Liver (tissue), 9 donors: ENCODE measurements around the gene MRRF. TPM values are rescaled to one million over a fixed set of nuclear protein-coding genes. Genes with fewer than 3 reads are reported as not detected.
"Not testable (repeated sequence)": the region's sequence is repeated elsewhere in the genome, so short reads cannot be mapped to it uniquely, and the experiment has no call there.

Source experiments
- DNase-seq: peaks from one replicate; pipeline ENCODE4 v3.0.0-alpha.2; 2017; ENCODE audit warnings: low spot score
- H3K27ac ChIP-seq, 2 donors: one replicate each; pipeline ENCODE4 v1.7.0; 2013; ENCODE audit warnings: inconsistent platforms in 2 of 2, low read length in 2 of 2, control low read depth in 1 of 2, low read depth in 1 of 2, mild to moderate bottlenecking in 1 of 2
- H3K27me3 ChIP-seq, 4 donors: one replicate each; pipeline versions ENCODE4 v1.6.1 to v1.7.0; 2013; ENCODE audit warnings: low read length in 3 of 4, inconsistent platforms in 1 of 4, mild to moderate bottlenecking in 1 of 4, moderate library complexity in 1 of 4; ENCODE audit not compliant: control insufficient read depth in 4 of 4, insufficient read depth in 4 of 4
- H3K36me3 ChIP-seq, 4 donors: one replicate each; pipeline versions ENCODE4 v1.6.1 to v1.7.0; 2013; ENCODE audit warnings: low read length in 3 of 4, mild to moderate bottlenecking in 3 of 4, low read depth in 1 of 4, moderate library complexity in 1 of 4; ENCODE audit not compliant: control insufficient read depth in 4 of 4, insufficient read depth in 3 of 4
- H3K4me1 ChIP-seq, 4 donors: one replicate each; pipeline versions ENCODE4 v1.6.1 to v1.7.0; 2013; ENCODE audit warnings: low read length in 3 of 4, mild to moderate bottlenecking in 3 of 4, moderate library complexity in 1 of 4; ENCODE audit not compliant: control insufficient read depth in 4 of 4, insufficient read depth in 4 of 4
- H3K4me3 ChIP-seq, 3 donors: one replicate each; pipeline versions ENCODE4 v1.6.1 to v1.7.0; 2013; ENCODE audit warnings: low read length in 3 of 3, control low read depth in 1 of 3, low read depth in 1 of 3, mild to moderate bottlenecking in 1 of 3
- H3K9ac ChIP-seq, 2 donors: one replicate each; pipeline ENCODE4 v1.7.0; 2013; ENCODE audit warnings: low read length in 2 of 2, mild to moderate bottlenecking in 2 of 2, moderate library complexity in 2 of 2, control low read depth in 1 of 2, low read depth in 1 of 2
- H3K9me3 ChIP-seq, 4 donors: one replicate each; pipeline versions ENCODE4 v1.6.1 to v1.7.0; 2013; ENCODE audit warnings: low read length in 3 of 4; ENCODE audit not compliant: control insufficient read depth in 4 of 4
- ATF3 ChIP-seq: IDR thresholded peaks from 2 replicates; pipeline ENCODE4 v1.6.1; 2016; ENCODE audit warnings: antibody characterized with exemption
- CTCF ChIP-seq: fragments of 150-350 bp; IDR thresholded peaks from 2 replicates; pipeline ENCODE4 v1.5.1; 2017; ENCODE audit warnings: improper control_type of control experiment, low read depth, low read length; ENCODE audit not compliant: missing input control
- EGR1 ChIP-seq, 2 donors: IDR thresholded peaks; 2 replicates each; pipeline ENCODE4 v1.6.1; 2016 to 2018; ENCODE audit warnings: antibody characterized with exemption in 2 of 2, low read depth in 2 of 2
- FOXA1 ChIP-seq: IDR thresholded peaks from 2 replicates; pipeline ENCODE4 v1.6.1; 2016; ENCODE audit warnings: antibody characterized with exemption
- FOXA2 ChIP-seq: IDR thresholded peaks from 2 replicates; pipeline ENCODE4 v1.6.1; 2016; ENCODE audit warnings: antibody characterized with exemption
- GABPA ChIP-seq, 2 donors: IDR thresholded peaks in 1 of 2; conservative IDR thresholded peaks in 1 of 2; 2 replicates each; pipeline ENCODE4 v1.6.1; 2016; ENCODE audit warnings: antibody characterized with exemption in 2 of 2, mild to moderate bottlenecking in 1 of 2, moderate library complexity in 1 of 2
- HNF4A ChIP-seq, 2 donors: conservative IDR thresholded peaks; 2 replicates each; pipeline ENCODE4 v1.6.1; 2016; ENCODE audit warnings: antibody characterized with exemption in 2 of 2, mild to moderate bottlenecking in 2 of 2
- HNF4G ChIP-seq: IDR thresholded peaks from 2 replicates; pipeline ENCODE4 v1.6.1; 2016; ENCODE audit warnings: antibody characterized with exemption
- JUND ChIP-seq, 2 donors: IDR thresholded peaks; 2 replicates each; pipeline ENCODE4 v1.6.1; 2016; ENCODE audit warnings: antibody characterized with exemption in 2 of 2
- MAX ChIP-seq: IDR thresholded peaks from 2 replicates; pipeline ENCODE4 v1.6.1; 2016; ENCODE audit warnings: antibody characterized with exemption
- NR2F2 ChIP-seq: IDR thresholded peaks from 2 replicates; pipeline ENCODE4 v1.6.1; 2016; ENCODE audit warnings: antibody characterized with exemption
- RAD21 ChIP-seq, 2 donors: IDR thresholded peaks; 2 replicates each; pipeline ENCODE4 v1.6.1; 2016; ENCODE audit warnings: antibody characterized with exemption in 2 of 2, mild to moderate bottlenecking in 2 of 2
- REST ChIP-seq: IDR thresholded peaks from 2 replicates; pipeline ENCODE4 v1.6.1; 2016; ENCODE audit warnings: antibody characterized with exemption, mild to moderate bottlenecking
- RXRA ChIP-seq, 2 donors: IDR thresholded peaks; 2 replicates each; pipeline ENCODE4 v1.6.1; 2017 to 2018; ENCODE audit warnings: antibody characterized with exemption in 2 of 2, mild to moderate bottlenecking in 1 of 2
- SP1 ChIP-seq: IDR thresholded peaks from 2 replicates; pipeline ENCODE4 v1.6.1; 2018; ENCODE audit warnings: antibody characterized with exemption, mild to moderate bottlenecking
- TAF1 ChIP-seq: conservative IDR thresholded peaks from 2 replicates; pipeline ENCODE4 v1.6.1; 2016; ENCODE audit warnings: antibody characterized with exemption, mild to moderate bottlenecking
- YY1 ChIP-seq: IDR thresholded peaks from 2 replicates; pipeline ENCODE4 v1.6.1; 2016; ENCODE audit warnings: antibody characterized with exemption, mild to moderate bottlenecking
- ZBTB33 ChIP-seq: IDR thresholded peaks from 2 replicates; pipeline ENCODE4 v1.6.1; 2016; ENCODE audit warnings: antibody characterized with exemption
- WGBS: extraction: QIAGEN DNeasy Blood & Tissue Kit; methylation state at CpG from one replicate; pipeline ENCODE4 v1.1.7; 2013; 5-methylcytosine and 5-hydroxymethylcytosine counted together
- polyA plus RNA-seq, 2 donors: library from polyadenylated mRNA; stranded (reverse) in 1 of 2; unstranded in 1 of 2; fragments of 200-250 nt in 1 of 2; fragments of >200 nt in 1 of 2; fragmentation: Nextera tagmentation in 1 of 2; extraction: Ambion mirVana in 1 of 2; gene quantifications; one replicate each; pipeline versions ENCODE4 v1.2.1 to v1.2.3, GENCODE V29; 2013 to 2015
- total RNA-seq, 2 donors: library from RNA; depleted of rRNA; stranded (reverse); fragments of >200 nt; gene quantifications; one replicate each; pipeline ENCODE4 v1.2.3, GENCODE V29; 2014
- donor health status: healthy.
- donor health status: healthy.
- donor health status: healthy.
- donor health status: healthy.
- donor health status: healthy.

MRRF gene
- total and polyA plus RNA-seq, 4 donors, result 15.4 to 30.9 (median 22.3) TPM

- H3K27ac ChIP-seq, result no peak overlapping the region
- TF ChIP-seq MAX, result no peak
- no peak for TF ChIP-seq SP1
- TF ChIP-seq ATF3, result no peak
- no peak for TF ChIP-seq FOXA1
- TF ChIP-seq REST, result no peak
- no peak for TF ChIP-seq HNF4G
- no peak for TF ChIP-seq CTCF
- no peak for TF ChIP-seq YY1
- TF ChIP-seq RXRA (IDR thresholded peaks at IDR 0.05), result no peak
- no peak for TF ChIP-seq GABPA (IDR thresholded peaks at IDR 0.05 in 1 of 2, conservative IDR thresholded peaks at IDR 0.05 in 1 of 2)
- TF ChIP-seq RAD21 (IDR thresholded peaks at IDR 0.05), result no peak
- no peak for TF ChIP-seq JUND (IDR thresholded peaks at IDR 0.05)
- no peak for TF ChIP-seq TAF1
- no peak for TF ChIP-seq NR2F2
- TF ChIP-seq EGR1 (IDR thresholded peaks at IDR 0.05; ENCODE audit: low read depth in 2 of 2), result no peak
- TF ChIP-seq HNF4A (conservative IDR thresholded peaks at IDR 0.05), result no peak
- TF ChIP-seq ZBTB33, result no peak
- no peak for TF ChIP-seq FOXA2
- DNase-seq, result no peak
- H3K27me3 ChIP-seq, result no peaks in the 10 kb centered on the region
- no peaks in the 10 kb centered on the region for H3K9me3 ChIP-seq
- no peaks in the 10 kb centered on the region for H3K36me3 ChIP-seq
- no peak overlapping the region for H3K4me3 ChIP-seq
- H3K9ac ChIP-seq, result no peak overlapping the region
- WGBS, result 84% methylated on average over 8 of the region's 8 CpGs
- no peaks in the 10 kb centered on the region for H3K4me1 ChIP-seq
These were observed 96.2 kb downstream of the MRRF start for GRCh38 chr9:122360891-122361290.

GRCh38 chr9:122363131-122363530 lies 98.4 kb downstream of the MRRF start:
- WGBS, result 92% methylated on average over 12 of the region's 12 CpGs
- not testable (repeated sequence) for DNase-seq, H3K9me3 ChIP-seq, H3K27ac ChIP-seq, H3K4me3 ChIP-seq, H3K9ac ChIP-seq, H3K27me3 ChIP-seq, H3K4me1 ChIP-seq, H3K36me3 ChIP-seq
